ENCODE data around the gene KIF12.

KIF12 gene

DNA sequence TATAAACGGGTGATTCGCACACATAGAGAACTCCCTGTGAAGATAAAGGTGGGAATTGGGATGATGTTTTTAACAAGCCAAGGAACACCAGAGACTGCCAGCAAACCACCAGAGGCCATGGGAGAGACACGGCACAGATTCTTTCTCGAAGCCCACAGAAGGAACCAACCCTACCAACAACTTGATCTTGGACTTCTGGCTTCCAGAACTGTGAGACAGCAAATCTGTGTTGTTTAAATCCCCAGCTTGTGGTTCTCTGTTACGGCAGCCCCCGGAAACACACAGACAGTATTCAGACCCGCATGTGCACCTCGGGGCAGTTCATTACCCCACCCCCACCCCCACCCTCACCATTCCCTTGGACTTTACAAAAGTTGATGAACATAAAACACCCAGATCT, 33.8 kb downstream of the KIF12 start:
- no peak for DNase-seq (ENCODE audit: low read depth)

GRCh38 chr9:114061830-114062474, 37.1 kb downstream of the KIF12 start:
- no peak for DNase-seq (ENCODE audit: low read depth)

GRCh38 chr9:114061292-114061691, 37.8 kb downstream of the KIF12 start:
- no peak for DNase-seq (ENCODE audit: low read depth)

- DNase-seq (ENCODE audit: low read depth), result no peak
Measured at GRCh38 chr9:114060711-114061110, 38.4 kb downstream of the KIF12 start.

DNA sequence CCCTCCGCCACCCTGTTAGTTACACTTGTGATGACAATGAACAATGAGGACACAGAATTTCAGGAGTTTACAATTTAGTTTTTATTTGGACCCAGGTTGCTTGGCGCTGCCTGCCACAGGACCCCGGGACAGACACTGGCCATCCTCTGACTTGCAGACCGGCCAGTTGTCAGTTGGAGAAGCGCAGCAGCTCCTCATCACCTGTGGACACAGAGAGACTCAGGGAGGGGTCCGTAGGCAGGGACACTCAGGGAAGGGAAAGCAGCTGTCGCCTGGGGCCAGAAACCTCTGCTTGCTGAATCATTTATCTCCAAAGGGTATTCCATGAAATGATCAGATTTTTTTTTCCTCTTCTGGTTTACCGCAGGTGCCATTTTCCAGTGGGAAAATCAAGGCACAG, 39.0 kb downstream of the KIF12 start:
- no peak for DNase-seq (ENCODE audit: low read depth)

DNA sequence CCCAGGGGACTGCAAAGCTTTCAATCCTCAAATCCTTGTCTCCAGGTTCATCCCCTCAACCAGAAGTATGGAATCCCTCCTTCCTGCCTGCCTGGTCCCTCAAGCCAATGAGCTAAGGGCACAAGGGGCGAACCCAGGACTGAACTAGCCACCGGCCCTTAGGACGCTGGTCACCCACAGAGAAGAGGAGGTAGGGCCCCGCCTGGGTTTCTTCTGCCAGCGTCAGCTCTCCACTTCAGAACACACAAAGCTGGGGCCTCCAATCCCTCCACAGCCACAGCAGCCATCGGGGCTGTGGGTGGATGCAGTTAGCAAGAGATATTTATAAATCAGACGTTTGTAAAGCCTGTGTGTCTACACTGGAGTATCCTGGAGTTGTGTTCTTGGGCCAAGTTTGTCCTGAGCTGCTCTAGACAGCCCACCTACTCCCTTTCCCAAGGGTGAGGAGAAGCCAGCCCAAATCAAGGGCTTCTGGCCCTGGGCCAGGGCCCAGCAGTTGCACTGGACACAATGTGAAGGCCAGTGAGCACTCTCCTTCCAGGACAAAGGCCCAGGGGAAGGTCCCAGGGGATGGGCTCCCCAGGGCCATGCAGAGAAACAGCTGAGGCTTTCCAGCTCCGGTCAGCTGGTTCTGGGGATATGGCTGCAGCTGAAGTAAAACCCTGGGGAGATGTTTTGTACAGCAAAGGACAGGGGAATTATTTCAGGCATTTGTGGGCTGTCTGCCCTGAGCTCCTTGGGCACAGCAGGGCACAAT, 39.9 kb downstream of the KIF12 start:
- DNase-seq (ENCODE audit: low read depth), result no peak

DNA sequence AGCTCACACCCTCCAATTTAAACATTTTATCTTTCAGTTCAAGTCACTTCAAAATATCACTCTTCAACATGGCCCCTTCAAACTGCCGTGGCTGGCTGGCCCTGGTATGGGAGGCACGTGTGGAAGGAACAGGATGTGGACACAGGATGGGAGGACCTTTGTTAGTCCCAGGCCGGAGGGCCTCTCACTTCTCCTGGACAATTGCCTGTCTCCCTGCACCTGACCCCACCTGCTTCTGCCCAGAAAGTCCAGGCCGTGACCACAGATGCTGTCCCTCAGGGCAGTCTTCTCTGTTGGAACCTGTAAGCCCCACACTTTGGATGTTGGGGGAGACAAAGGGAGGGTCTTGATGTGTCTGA, 40.4 kb downstream of the KIF12 start:
- DNase-seq (ENCODE audit: low read depth), result no peak

- DNase-seq (ENCODE audit: low read depth), result no peak
Measured at GRCh38 chr9:114057161-114057885, 41.8 kb downstream of the KIF12 start.

GRCh38 chr9:114056527-114056926, 42.6 kb downstream of the KIF12 start:
- no peak for DNase-seq (ENCODE audit: low read depth)

GRCh38 chr9:114055894-114056293, 43.2 kb downstream of the KIF12 start:
- no peak for DNase-seq (ENCODE audit: low read depth)

DNA sequence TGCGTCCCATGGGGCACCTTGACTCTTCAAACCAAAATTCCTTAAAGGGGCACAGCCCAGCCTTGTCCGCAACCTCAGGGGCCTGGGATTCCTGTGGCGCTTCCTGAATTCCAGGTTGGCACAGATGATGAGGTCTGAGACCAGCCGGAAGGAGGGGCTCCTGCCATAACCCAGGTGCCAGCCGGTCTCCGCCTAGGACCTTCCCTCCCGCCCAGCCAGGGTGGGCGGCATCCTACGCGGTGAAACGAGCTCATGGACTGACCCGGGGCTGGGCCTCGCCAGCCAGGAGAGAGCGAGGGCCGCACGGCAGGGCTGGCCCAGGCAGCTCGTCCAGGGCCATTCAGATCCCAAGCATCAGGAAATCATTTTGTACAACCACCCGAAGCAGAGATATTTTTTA, 44.0 kb downstream of the KIF12 start:
- DNase-seq (ENCODE audit: low read depth), result no peak

DNA sequence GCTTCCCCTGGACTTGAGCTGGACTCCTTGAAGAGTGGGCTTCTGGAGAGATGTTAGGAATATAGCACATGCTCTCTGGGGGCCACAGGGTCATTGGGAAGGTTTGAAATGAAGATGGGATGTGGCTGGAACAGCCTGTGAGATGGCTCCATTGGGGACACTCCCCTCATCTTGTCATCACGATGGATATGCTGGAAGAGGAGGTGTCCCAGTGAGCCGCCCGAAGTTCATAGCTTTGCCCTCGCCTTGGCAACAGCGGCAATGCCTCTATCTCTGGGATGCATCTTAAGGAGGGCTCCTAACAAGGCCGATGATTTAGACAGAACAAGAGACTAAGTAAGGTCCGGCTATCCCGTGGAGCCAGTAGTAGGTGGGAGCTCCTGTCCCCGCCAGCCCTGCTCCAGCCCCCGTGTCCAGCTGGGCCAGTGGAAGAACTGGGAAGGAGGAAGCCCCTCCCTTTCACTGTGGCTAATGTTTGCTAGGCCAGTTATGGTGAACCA, 44.9 kb downstream of the KIF12 start:
- DNase-seq (ENCODE audit: low read depth), result no peak

- no peak for DNase-seq (ENCODE audit: low read depth)
Measured at GRCh38 chr9:114053246-114054005, 45.7 kb downstream of the KIF12 start.

GRCh38 chr9:114051706-114052105, 47.4 kb downstream of the KIF12 start:
- DNase-seq (ENCODE audit: low read depth), result no peak

GRCh38 chr9:114051281-114051680, 47.8 kb downstream of the KIF12 start:
- DNase-seq (ENCODE audit: low read depth), result no peak

DNA sequence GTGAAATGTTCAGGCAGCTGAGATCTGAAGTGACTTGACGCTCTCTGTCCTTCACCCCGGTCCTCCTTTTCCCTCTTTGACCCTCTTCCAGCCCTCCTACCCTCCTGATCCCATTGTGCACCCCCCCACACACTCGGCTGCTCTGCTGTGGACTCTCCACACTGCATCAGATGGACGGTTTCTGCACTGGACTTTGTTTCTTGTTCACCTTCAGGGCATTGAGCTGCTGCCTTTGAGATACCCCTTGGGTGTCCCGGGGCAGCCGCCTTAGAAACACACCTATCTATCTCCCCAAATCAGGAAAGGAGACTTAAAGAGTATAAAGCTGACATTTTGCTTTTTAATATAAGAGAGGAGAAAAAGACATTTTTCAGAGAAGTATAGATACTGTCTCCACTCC, 48.4 kb downstream of the KIF12 start:
- no peak for DNase-seq (ENCODE audit: low read depth)

DNA sequence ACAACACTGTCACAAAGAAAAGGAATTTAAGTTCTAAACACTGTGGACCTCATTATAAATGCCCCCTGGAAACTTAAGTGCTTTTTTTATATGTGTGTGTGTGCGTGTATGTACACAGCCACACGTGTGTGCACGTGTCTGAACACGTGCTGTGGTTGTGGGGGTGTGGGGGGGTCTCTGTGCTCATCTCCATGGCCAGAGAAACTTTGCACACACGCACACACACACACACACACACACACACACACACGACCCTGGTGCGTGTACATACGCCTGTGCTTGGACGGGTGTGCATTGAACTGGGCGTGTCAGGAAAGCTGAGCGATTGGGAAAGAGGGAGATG, 48.9 kb downstream of the KIF12 start:
- no peak for DNase-seq (ENCODE audit: low read depth)

DNA sequence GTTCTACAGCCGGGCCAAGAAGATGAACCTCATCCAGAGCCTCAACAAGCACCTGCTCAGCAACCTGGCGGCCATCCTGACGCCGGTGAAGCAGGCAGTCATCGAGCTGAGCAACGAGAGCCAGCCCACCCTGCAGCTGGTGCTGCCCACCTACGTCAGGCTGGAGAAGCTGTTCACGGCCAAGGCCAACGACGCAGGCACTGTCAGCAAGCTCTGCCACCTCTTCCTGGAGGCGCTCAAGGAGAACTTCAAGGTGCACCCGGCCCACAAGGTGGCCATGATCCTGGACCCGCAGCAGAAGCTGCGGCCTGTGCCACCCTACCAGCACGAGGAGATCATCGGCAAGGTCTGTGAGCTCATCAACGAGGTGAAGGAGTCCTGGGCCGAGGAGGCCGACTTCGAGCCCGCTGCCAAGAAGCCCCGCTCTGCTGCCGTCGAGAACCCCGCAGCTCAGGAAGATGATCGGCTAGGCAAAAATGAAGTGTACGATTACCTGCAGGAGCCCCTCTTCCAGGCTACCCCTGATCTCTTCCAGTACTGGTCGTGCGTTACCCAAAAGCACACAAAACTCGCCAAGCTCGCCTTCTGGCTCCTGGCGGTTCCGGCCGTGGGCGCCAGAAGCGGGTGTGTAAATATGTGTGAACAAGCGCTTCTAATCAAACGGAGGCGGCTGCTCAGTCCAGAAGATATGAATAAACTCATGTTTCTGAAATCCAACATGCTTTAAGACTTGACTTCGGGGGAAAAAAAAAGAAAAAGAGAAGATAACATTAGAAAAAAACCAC, 49.5 kb downstream of the KIF12 start:
- DNase-seq (ENCODE audit: low read depth), result no peak

DNA sequence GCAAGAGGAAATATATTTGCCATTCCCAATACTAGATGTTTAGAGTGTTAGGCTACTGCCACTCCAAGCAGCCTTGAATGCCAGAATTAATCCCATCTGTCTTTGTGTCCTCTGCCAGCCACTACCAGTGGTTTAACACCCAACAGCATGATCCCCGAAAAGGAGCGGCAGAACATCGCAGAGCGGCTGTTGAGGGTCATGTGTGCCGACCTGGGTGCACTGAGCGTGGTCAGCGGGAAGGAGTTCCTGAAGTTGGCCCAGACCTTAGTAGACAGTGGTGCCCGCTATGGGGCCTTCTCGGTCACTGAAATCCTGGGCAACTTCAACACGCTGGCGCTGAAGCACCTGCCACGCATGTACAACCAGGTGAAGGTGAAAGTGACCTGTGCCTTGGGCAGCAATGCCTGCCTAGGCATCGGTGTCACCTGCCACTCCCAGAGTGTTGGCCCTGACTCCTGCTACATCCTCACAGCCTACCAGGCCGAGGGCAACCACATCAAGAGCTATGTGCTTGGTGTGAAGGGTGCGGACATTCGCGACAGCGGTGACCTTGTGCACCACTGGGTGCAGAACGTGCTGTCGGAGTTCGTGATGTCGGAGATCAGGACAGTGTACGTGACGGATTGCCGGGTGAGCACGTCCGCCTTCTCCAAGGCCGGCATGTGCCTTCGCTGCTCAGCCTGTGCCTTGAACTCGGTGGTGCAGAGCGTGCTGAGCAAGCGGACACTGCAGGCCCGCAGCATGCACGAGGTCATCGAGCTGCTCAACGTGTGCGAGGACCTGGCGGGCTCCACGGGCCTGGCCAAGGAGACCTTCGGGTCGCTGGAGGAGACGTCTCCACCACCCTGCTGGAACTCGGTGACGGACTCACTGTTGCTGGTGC, 50.3 kb downstream of the KIF12 start:
- no peak for DNase-seq (ENCODE audit: low read depth)

- DNase-seq (ENCODE audit: low read depth), result no peak
Measured at GRCh38 chr9:114047717-114048116, 51.4 kb downstream of the KIF12 start.

DNA sequence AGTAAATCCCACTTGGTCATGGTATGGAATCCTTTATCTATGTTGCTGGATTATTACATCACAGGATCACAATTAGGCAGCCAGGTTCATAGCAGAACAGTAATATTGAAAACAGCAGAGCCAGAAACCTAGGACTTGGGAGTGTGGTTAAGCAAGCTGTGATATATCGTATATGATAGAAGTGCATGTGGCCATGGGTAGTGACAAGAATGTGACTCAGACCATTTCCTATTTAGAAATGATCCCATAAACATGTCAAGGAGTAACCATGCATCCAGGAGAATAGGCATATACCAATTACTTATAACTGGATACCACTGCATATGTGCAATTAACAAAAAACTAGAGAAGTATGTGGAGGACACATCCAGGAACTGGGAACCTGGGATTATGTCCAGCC, 52.2 kb downstream of the KIF12 start:
- DNase-seq (ENCODE audit: low read depth), result no peak

All from non-pigmented ciliary epithelial cell (primary cell).